CD4-positive, alpha-beta T cell treated with Interferon alpha-2 for 1 hour (primary cell): ENCODE data around the gene CADPS.

ENCODE experiments used
- DNase-seq, 2 donors: peaks; one replicate each; pipeline ENCODE4 v3.0.0-alpha.2; 2020 to 2022

The CADPS gene

GRCh38 chr3:62805580-62806277 is 69.5 kb downstream of the CADPS start:
- no peak for DNase-seq

- no peak for DNase-seq
Measured at GRCh38 chr3:62805106-62805505, 70.1 kb downstream of the CADPS start.

GRCh38 chr3:62803276-62803675 is 71.9 kb downstream of the CADPS start:
- DNase-seq, result no peak

- DNase-seq, result no peak
Measured at GRCh38 chr3:62798000-62798399, 77.2 kb downstream of the CADPS start.

- DNase-seq, result no peak
Measured at GRCh38 chr3:62797132-62797531, 78.1 kb downstream of the CADPS start.

GRCh38 chr3:62795978-62796657 is 79.1 kb downstream of the CADPS start:
- no peak for DNase-seq

- DNase-seq, result no peak
Measured at GRCh38 chr3:62793946-62794345, 81.3 kb downstream of the CADPS start.

GRCh38 chr3:62785384-62785783 is 89.8 kb downstream of the CADPS start:
- no peak for DNase-seq

- no peak for DNase-seq
Measured at GRCh38 chr3:62781121-62781520, 94.1 kb downstream of the CADPS start.

GRCh38 chr3:62777674-62778073 is 97.5 kb downstream of the CADPS start:
- DNase-seq, result no peak

GRCh38 chr3:62777130-62777529 is 98.1 kb downstream of the CADPS start:
- DNase-seq, result no peak

GRCh38 chr3:62774221-62774620 is 101.0 kb downstream of the CADPS start:
- no peak for DNase-seq

- no peak for DNase-seq
Measured at GRCh38 chr3:62771331-62772072, 103.7 kb downstream of the CADPS start.

GRCh38 chr3:62768896-62769295 is 106.3 kb downstream of the CADPS start:
- no peak for DNase-seq

- no peak for DNase-seq
Measured at GRCh38 chr3:62761711-62762110, 113.5 kb downstream of the CADPS start.

- no peak for DNase-seq
Measured at GRCh38 chr3:62761311-62761710, 113.9 kb downstream of the CADPS start.

- no peak for DNase-seq
Measured at GRCh38 chr3:62758296-62759066, 116.7 kb downstream of the CADPS start.

GRCh38 chr3:62757045-62757444 is 118.2 kb downstream of the CADPS start:
- DNase-seq, result no peak

- DNase-seq, result no peak
Measured at GRCh38 chr3:62755285-62755684, 119.9 kb downstream of the CADPS start.

- no peak for DNase-seq
Measured at GRCh38 chr3:62749657-62750056, 125.6 kb downstream of the CADPS start.

GRCh38 chr3:62749130-62749529 is 126.1 kb downstream of the CADPS start:
- DNase-seq, result no peak

GRCh38 chr3:62737449-62737848 is 137.8 kb downstream of the CADPS start:
- no peak for DNase-seq

- no peak for DNase-seq
Measured at GRCh38 chr3:62735510-62735909, 139.7 kb downstream of the CADPS start.
